Epidermal melanocyte (primary cell): ENCODE data around the gene PTPN3.
A peak's percentile ranks its signal among the peaks of the same experiment; 100 is the strongest.

Experiments
- DNase-seq: peaks from one replicate; pipeline ENCODE4 v3.0.0; 2011; ENCODE audit warnings: low spot score; ENCODE audit not compliant: insufficient read length

Gene PTPN3

DNA sequence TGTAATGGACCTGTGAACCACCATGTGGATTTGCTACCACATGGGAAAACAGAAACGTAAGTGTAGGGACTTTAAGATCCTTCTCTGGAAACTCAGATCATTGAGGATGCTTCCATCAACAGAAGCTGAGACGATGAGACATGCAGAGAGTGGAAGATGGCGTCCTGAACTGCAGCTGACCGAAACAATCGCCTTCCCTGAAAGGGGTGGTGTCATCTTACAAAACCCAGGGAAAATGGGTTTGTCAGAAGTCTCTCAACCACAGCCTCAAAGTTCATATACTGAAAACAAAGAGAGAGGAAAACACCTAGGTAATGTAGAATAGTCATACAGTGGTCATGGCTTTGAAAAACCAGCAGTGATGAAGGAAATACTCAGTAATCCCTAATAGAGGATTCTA is 6.6 kb upstream of the PTPN3 start:
- DNase-seq = no peak

DNA sequence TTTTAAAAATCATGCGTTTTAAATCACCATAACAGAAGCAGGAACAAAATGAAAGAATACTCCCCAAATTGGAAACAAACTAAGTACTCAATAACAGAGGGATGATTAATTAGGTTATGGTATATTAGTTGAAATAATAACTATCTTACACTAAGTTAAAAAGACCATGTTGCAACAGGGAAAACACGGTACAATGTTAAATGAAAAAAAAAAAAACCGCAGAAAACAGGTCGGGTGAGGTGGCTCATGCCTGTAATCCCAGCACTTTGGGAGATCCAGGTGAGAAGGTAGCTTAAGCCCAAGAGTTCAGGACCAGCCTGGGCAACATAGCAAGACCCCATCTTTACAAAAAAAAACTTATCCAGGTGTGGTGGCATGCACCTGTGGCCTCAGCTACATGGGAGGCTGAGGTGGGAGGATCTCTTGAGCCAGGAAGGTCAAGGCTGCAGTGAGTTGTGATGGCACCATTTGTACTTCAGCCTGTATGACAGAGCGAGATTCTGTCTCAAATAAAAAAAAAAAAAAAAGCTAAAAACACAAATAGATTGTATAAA is 2.4 kb upstream of the PTPN3 start:
- DNase-seq = no peak

DNA sequence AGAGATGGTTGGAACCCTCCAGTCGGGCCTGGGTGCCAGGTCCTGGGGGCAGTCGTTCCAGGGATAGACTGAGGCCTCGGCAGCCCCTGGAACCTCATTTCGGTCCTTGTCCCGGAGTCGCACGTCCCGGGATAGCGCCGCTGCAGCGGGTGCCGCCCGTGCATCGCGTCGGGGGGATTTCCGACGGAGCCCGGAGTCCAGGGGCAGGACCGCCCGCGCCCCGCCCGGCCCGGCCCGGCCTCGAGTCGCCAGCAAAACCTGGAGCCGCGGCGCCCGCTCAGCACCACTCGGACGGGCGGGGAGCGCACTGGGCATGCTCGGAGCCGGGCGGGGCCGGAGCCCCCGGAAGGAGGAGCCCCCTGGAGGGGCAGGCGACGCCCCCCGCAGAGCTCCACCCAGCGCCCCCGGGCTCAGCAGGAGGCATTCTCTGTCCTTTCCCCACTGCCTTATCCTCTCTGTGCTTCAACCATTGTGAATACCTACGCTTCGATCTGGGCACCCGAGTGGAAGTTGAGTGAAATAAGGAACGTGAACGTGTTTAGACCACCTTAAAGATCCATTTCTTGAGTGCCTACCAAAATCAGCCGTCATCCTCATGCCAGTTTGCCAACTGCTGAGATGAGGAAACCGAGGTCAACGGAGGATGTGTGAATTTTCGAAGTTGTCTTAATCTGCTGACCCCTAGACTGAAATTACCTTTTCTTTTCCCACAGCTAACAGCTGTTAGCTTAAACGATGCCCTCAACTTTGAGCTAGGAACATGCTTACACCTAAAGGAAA is 1.7 kb upstream of the PTPN3 start:
- DNase-seq = peak; percentile 75

DNA sequence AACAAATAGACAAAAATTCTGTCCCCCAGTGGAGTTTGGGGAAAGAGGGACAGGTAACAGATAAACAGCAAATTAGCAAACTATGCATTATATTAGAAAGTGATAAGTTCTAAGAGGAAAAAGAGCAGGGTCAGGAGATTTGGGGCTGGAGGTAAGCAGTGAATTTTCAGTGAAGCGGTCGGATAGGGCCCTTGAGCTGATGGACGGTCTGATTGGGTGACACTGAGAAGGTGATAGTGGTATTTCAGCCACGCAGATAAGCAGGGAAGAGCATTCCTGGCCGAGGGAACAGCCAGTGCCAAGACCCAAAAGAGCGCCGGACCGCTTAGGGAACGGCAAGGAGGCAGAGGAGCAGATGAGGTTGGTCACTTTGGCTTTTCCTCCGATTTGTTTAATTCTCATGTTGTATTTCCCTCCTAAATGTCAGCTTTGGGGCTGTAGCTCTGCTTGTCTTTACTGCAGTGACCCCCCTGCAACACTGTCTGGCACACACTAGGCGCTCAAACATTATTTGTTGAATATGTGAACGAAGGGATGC is 1.1 kb upstream of the PTPN3 start:
- DNase-seq = no peak

DNA sequence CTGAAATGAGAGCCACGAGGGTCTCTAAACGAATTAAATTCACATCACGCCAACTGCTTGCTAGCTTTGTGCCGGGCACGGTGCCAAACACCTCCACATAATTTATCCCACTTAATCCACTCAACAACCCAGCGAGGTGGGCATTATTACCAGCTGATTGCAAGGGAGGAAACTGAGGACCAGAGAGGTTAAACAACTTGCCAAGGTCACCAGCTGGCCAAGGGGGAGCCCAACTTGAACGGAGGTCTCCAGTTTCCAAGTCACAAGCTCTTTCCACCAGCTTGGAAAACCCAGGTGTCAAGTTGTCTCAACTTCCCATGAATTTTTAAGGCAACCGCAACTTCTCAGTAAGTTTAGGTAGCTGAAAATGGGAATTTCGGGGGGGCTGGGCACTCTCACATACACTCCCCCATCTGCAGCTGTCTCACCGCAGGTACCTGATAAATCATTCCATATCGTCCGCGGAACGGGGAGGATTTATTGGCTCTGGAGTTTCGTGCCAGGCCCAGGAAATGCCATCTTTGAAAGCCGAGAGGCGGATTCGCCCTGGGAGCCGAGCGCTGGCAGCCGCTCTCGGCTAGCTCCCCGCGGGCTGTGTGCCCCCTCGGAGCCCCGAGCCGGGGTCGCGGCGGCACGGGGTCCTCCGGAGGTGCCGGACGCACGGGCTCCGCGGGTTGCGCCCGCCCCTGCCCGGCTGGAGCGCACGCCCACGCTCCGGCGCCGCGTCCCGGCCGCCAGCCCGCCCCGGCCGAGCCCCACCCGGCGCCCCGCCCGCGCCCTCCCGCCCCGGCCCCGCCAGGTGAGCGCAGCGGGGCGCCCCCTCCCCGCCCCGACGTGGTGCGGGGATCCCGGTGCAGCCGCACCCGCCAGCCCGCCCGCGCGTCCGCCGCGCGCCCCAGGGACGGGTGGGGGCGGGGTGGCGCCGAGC is 617 bp downstream of the PTPN3 start:
- no peak for DNase-seq

DNA sequence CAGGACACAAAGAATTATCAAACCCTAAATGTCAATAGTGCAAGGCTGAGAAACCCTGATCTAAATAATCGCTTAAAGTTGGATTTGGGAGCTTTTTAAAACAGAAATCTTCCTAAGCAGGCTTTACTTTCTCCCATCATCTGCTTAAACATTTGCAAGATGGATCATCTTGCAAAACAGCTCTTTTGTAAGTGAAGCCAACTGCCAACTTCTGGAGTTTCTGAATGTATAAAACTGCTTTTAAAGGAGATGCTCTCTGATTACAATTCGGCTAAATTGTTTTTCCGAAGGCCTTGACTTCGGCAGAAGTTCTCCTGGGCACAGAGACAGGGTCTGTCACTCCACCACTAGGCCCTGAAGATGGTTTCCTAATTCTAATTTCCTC is 1.3 kb downstream of the PTPN3 start:
- no peak for DNase-seq

DNA sequence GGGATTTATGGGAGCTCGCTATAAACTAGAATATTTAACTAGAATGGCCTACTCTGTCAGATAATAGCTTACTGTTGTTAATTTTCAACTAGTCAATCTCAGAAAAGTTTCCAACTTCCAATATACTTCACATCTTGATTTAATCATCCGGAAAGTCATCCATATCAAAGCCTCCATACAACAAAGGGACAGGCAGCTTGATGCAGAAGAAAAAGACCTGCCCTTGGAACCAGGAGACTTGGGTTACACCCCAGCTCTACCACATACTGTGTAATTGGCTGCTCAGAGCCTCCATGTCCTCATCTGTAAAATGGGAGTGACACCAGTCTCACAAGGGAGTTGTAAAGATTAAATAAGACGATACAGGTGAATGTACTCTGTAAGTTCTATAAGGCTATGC is 1.9 kb downstream of the PTPN3 start:
- no peak for DNase-seq

DNA sequence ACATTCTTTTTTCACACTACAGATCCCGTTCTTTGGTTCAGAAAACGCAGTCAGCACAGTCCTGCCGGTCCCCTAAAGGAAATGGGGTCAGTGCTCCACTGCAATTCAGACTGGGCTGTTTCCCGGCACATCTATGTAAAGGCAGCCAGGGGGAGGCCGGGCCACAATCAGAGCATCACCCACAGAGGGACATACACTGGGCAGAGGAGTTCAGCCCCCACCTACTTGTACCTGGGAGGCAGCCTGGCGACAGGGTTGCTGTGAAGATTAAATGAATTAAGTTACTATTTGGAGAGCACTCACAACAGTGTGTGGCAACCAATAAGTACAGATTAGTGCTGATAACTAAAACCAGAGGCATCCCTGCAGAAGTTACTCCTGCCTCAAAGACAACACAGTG is 4.5 kb downstream of the PTPN3 start:
- no peak for DNase-seq

DNA sequence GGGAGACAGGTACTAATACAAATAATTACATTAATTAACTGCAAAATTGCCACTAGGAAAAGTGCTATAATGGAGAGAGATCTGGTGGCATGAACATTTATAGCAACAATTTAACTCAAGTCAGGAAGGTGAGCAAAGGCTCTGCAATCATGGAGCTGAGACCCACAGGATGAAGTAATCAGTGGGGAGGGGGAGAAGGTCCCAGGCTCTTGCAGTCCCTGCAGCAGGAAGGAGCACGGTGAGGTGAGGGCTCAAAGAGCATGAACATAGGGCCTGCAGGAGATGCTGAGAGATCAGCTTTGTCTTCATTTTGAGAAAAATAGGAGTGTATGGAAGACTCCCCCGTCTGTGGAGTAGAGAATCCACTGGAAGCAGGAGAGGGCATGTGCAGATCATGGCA is 6.5 kb downstream of the PTPN3 start:
- DNase-seq = no peak

DNA sequence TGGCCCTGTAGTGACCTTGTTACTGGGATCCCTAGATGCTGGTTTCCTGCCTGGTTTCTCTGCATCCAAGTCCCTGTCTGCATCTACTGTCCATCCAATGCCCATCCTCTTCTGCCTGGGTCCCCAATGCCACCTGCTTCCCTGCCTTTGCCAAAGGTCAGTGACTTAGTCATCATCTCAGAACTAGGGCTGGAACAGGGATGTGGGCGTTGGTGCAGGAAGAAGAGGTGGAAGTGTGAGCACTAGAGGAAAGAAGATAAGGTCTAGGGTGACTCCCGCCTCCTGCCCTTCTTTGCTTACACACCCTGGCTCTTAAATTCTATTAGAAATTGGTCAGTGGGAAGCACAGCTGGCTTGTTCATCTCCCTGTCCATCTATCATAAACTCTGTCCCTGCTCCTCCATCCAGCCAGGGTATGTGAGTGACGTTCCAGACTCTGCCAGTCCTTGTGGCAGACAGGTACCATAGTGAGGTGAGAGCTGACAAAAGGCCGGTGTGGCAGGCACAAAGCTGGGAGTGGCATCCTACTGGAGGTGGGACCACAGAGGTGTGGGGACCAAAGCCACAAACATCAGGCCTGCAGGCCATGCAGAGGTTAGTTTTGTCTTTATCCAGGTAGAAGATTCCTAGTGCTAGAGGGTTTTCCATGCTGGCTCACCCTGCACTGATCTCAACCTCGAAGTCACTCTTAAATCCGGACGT is 9.2 kb downstream of the PTPN3 start:
- no peak for DNase-seq

DNA sequence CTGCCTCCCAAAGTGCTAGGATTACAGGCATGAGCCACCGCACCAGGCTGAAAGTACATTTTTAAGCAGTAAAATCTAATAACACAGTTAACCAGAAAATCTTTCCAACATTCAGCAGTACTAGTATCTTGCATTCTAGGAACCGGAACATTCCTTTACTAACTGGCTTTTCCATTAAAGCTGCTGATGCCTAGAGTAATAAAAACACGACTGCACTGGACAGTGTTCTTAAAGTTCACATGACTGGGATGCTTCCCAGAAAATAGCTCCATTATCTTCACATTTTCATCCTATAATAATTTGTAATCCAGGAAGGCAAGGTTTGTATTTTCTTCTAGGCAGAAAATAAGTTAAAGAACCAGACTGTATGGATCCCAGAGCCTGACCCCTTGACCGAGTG is 9.8 kb downstream of the PTPN3 start:
- DNase-seq = no peak

DNA sequence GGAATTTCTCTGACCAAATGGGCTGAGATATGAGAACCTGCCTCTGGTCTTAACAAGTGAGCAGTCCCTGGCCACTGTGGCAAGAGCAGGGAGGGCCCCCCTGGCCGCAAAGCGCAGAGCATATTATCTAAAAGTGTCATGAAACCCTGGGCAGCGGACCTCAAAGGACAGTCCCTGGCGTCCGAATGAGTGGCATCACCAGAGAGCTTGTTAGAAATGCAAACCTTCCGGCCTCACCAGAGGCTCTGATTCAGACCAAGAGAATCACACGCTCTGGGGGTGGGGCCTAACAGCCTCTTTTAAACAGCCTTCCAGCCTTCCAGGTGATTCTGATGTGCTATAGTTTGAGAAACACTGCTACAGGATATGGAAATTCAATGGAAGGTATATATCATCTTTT is 10.9 kb downstream of the PTPN3 start:
- no peak for DNase-seq

DNA sequence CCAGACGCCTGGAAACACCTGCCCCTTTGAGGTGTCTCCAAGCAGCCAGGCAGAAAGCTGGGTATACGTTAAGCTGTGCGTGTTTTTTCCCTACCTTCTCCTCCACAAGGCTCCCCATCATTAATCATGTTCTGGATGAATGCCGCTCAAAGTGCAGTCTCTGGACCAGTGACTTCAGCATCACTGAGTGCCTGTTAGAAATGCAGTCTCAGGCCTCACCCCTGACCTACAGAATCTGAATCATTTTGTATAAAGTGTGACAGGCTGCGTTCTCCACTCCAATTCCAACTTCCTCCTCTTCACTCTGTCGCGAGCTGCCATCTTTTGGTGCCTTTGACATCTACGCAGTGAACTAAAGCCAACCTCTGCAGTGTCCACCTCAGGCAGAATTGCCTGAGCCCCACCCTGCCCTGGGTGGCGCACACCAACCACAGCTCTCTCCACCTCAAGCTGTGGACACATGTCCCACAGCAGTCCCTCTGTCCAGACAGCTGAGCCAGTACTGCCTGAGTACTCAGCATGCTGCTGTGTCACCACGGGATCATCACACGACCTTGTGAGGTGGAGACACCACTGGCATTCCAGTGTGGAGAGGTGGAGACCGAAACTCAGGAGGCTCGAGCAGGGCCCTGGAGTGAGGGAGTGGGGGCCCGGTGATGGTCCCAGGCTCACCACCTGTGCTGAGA is 14.2 kb downstream of the PTPN3 start:
- DNase-seq = no peak

DNA sequence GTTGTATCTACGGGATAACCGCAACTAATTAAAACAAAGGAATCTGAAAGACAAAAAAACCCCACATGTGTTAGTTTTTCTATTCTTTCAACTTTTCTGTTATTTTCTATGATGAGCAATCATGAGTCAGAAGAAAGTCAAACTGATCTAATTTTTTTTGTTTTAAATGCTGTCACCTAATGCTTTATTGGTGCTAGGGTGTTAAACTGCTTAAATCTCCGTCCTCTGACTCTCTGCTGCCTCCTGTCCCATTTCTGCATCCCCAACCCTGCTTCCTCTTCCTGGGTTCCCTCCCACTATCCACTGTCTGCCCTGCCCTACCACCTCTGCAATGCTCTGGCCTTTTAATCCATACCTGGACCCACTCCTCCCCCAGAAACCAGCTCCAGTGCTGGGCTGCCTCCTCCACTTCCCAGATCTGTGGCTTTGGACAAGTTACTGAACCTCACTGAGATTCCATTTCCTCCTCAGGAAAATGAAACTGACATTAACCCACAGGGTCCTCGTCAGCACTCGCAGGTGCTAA is 15.7 kb downstream of the PTPN3 start:
- no peak for DNase-seq

DNA sequence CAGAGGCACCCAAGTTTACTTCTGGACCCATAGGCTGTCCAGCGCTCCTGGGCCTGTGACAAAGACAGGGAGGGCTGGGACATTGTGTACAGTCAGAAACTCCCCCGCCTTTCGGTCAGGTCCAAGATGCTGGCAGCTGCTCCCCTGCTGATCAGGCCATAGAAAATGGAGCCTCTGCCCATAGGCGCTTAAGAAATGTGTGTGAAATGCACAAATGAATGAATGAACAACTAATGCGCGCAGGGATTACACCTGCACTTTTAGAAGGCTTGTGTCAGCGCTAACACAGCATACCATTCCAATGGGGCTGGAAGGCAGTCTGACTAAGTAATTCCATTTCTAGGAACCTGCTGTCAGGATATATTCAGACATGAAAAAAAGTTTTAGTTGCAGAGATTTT is 16.3 kb downstream of the PTPN3 start:
- DNase-seq = no peak

DNA sequence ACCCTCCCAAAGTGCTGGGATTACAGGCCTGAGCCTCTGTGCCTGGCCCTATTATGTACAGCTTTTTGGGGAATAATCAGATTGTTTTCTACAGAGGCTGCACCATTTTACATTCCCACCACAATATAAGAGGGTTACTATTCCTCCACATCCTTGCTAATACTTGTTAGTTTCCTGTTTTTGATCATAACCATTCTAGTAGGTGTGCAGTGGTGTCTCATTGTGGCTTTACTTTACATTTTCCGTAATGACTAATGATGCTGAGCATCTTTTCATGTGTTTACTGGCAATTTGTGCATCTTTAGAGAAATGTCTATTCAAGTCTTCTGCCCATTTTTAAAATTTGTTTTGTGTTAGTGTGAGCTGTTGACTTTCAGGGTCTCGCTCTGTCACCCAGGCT is 18.3 kb downstream of the PTPN3 start:
- DNase-seq = no peak

DNA sequence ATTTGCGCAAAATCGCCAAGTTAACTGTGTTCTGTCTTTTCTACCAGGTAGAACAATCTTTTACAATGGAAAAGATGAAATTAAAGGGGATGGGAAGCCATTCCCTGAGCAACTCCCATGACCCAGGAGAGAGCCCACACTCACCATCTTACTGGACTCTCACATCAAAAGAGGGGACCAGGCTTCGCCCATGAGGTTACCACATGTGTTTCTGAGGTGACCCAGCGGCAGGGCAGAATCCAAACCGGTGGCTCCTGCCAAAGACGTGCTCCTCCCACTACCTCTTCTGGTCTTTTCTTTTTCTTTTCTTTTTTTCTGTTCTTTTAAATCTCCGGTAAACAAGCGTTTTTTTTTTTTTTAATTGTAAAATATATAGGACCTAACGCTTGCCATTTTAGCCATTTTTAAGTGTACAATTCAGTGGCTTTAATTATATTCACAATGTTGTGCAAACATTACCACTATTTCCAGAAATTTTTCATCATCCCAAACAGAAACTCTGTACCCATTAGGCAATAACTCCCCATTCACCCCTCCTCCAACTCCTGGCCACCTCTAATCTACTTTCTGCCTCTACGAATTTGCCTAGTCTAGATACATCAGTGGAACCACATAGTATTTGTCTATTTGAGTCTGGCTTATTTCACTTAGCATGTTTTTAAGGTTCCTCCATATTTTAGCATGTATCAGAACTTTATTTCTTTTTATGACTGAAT is 19.3 kb downstream of the PTPN3 start:
- no peak for DNase-seq

DNA sequence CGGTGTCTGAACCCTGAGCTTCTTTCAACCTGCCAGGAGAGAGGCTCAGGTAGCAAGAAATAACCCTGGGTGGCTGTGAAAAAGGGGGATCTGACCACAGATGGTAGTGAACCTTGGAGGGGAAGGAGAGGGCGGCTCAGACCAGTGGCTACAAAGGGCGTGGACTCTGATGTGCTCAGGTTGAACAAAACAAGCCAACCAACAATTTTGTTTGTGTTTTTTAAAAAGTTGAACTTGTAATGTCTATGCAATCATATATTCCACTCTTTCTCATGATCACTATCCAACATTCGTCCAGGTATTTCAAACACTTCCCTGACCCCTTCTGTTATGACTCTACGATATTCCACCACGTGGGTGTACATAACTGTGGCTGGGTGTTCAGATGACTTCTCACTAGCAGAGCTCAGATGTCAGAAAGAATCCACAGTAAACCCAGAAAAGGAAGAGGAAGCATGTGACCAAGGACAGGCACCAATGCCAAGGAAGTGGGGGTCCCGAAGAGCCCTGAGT is 20.0 kb downstream of the PTPN3 start:
- DNase-seq = no peak

DNA sequence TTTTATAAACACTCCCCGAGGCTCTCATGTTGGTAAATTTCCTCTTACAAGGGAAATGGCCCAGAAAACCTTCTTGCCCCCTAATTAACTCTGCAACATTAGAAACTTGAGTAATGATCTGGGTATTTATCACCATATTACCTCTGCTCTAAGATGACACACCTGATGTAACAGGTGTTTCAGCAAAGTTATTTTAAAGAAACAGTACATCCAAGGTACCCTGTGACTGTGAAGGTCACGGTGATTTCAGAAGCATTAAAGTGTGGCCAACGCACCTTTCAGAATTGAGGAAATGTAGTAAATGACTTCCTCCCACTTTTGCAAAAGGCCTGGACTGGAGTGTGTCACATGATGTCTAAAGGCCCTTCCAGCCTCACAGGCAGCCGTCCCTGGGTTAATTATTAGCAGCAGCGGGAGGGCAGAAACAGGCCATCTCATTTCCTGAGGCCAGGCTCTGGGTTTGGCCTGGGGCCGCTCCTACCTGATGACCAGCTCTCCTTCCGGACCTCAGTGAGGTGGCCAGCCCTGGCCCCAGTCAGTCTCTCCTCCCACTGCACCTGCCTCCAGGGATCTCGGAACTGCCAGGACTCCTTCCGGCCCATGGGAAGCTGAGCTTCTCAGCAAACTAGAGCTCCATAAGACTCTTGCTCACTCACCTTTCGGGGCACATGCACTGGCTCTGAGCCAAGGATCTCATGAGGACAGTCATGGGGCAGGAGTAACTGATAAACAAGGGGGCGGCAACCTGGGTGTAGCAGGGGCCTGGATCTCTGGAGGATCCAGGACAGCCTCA is 20.7 kb downstream of the PTPN3 start:
- DNase-seq = no peak
